Neural cell (in vitro differentiated cells): Measurements from ENCODE around the gene JOSD2.

Experiments used
- CTCF ChIP-seq: fragments of 450-650 bp; IDR thresholded peaks from 2 replicates; pipeline ENCODE4 v1.5.1; 2014; ENCODE audit warnings: antibody characterized with exemption, mild to moderate bottlenecking, moderate library complexity; ENCODE audit not compliant: poor library complexity, severe bottlenecking
- POLR2AphosphoS5 ChIP-seq: IDR thresholded peaks from 2 replicates; pipeline ENCODE4 v1.6.1; 2012
- TAF1 ChIP-seq: IDR thresholded peaks from 2 replicates; pipeline ENCODE4 v1.6.1; 2012; ENCODE audit warnings: low read depth

- TF ChIP-seq CTCF = no peak
- TF ChIP-seq POLR2AphosphoS5 = no peak
- no peak for TF ChIP-seq TAF1
These were observed 29.4 kb downstream of the JOSD2 start for GRCh38 chr19:50481351-50482149.
